GDM1 (cell line): ENCODE data around the gene OR2M5.

Source experiments
- DNase-seq: peaks from one replicate; lab custom pipeline; 2025; lab: John Stamatoyannopoulos, UW

OR2M5 gene, protein sequence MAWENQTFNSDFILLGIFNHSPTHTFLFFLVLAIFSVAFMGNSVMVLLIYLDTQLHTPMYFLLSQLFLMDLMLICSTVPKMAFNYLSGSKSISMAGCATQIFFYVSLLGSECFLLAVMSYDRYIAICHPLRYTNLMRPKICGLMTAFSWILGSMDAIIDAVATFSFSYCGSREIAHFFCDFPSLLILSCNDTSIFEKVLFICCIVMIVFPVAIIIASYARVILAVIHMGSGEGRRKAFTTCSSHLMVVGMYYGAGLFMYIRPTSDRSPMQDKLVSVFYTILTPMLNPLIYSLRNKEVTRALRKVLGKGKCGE

GRCh38 chr1:248144513-248145198 is at the start of gene OR2M5:
Gene OR2M5 (plus strand): TSS chr1:248145148. CDS start chr1:248145148, 0 bp downstream.
- no peak for DNase-seq

- DNase-seq: no peak
Observed at GRCh38 chr1:248098529-248098928, 46.4 kb upstream of the OR2M5 start.

- DNase-seq: no peak
Observed at GRCh38 chr1:248102847-248103246, 42.1 kb upstream of the OR2M5 start.

DNA sequence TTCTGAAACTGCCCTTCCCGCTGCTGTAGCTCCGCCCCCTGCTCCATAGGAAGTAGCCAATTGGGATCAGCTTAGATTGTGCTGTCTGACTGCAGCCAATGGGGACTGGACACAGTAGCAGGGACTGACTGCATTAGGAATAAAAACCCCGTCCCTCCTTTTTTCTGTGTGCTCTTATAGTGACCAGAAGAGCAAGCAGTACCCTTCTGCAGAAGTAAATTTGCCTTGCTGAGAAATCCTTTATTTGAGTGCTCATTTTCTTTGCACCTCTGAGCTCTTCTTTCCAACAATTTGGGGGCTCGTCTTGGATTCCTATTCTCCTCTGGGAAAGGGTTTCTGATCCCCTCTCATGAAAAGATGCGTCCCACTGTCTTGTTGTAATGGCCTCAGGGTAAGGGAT is 33.8 kb upstream of the OR2M5 start:
- DNase-seq: no peak

- no peak for DNase-seq
Observed at GRCh38 chr1:248114890-248115289, 30.1 kb upstream of the OR2M5 start.

GRCh38 chr1:248127653-248128052 is 17.3 kb upstream of the OR2M5 start:
- no peak for DNase-seq

- DNase-seq: no peak
Observed at GRCh38 chr1:248136811-248137210, 8.1 kb upstream of the OR2M5 start.

DNA sequence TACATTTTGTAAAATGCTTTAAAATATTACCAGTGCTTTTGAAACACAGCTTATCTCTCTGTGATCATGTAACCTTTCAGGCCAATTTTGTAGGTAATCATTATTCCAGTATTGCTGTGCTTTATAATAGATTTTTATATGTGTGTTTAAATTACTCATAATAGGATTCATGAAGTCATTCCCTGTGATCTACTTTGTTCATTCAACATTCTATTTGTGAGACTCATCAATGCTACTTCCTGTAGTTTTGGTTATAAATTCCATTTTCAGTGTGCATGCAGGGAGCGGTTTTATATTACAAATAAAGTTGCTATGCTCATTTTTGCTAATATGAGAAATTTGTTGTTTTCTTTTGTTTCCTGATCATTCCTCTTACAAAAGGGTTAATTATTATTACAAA is 4.1 kb upstream of the OR2M5 start:
- DNase-seq: no peak

GRCh38 chr1:248143311-248143710 is 1.6 kb upstream of the OR2M5 start:
- no peak for DNase-seq

- DNase-seq: no peak
Observed at GRCh38 chr1:248152056-248152827, 7.3 kb downstream of the OR2M5 start.

DNA sequence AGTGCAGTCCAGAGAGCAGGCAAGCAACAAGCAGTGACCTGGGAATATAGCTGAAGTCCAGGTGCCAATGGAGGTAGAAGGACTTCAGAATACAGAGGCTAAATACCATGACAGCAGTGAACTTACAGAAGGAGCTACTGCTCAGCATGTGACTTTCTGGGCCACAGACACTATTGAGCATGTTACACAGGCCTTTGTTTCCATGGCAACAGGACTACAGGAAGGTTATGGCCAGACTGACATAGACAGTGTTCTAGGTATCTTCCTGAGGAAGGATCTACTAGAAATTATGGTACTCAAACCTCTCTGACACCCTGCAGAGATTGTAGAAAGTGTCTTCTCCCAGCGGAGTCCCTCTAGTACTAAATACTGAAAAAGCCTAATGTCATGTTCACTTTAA is 11.0 kb downstream of the OR2M5 start:
- no peak for DNase-seq

DNA sequence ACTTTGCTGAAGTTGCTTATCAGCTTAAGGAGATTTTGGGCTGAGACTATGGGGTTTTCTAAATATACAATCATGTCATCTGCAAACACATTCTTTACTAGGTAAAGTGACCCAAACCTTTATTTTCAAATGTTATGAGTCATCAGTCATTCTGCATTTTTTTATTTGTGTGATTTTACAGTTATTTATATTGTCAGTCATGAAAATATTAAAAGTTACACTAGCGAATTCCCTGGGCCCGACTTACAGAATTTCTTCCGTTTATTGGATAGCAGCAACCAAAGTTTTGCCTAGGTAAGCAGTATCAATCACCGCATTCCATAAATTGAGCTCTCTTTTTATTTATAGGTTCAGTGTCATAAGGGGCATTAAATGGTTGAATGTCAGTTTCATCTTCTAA is 13.8 kb downstream of the OR2M5 start:
- no peak for DNase-seq

- no peak for DNase-seq
Observed at GRCh38 chr1:248164031-248164430, 19.1 kb downstream of the OR2M5 start.

- DNase-seq: no peak
Observed at GRCh38 chr1:248165186-248165585, 20.2 kb downstream of the OR2M5 start.

- DNase-seq: no peak
Observed at GRCh38 chr1:248174521-248174920, 29.6 kb downstream of the OR2M5 start, which contains the start of gene OR2M2. Gene OR2M2 (plus strand): TSS chr1:248174821. CDS start chr1:248179986, 5,165 bp downstream.

DNA sequence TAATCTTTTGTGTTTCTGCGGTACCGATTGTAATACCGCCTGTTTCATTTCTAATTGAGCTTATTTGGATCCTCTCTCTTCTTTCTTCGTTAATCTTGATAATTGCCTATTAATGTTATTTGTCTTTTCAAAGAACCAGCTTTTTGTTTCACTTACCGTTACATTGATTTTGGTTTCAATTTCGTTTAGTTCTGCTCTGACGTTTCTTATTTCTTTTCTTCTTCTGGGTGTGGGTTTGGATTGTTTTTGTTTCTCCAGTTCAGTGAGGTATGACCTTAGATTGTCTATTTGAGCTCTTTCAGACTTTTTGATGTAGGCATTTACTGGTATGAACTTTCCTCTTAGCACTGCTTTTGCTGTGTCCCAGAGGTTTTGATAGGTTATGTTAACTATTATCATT is 39.0 kb downstream of the OR2M5 start:
- no peak for DNase-seq

DNA sequence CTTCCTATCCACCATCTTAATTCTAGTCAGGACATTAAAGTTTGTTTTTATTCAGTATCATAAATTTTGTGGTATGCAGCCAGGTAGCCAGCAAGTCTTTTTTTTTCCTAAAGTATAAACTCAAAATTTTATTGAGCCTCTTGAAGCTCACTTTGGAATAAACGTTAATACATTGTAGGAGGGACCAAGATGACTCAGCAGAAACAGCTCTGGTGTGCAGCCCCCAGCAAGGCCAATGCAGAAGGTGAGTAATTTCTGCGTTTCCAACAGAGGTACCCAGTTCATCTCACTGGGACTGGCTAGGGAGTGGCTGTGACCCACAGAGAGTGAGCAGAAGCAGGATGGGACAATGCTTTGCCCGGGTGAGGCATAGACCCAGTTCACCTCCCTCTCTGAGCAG is 42.4 kb downstream of the OR2M5 start:
- DNase-seq: no peak

- no peak for DNase-seq
Observed at GRCh38 chr1:248189026-248189425, 44.1 kb downstream of the OR2M5 start.

DNA sequence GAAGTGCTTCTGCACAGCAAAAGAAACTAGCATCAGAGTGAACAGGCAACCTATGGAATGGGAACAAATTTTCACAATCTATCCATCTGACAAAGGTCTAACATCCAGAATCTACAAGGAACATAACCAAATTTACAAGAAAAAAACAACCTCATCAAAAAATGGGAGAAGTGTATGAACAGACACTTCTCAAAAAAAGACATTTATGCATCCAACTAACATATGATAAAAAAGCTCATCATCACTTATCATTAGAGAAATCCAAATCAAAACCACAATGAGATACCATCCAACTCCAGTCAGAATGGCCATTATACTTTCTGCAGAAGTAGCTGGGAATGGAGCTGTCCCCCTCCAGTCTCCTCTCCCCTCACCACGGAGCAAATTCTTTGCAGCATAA is 49.2 kb downstream of the OR2M5 start:
- DNase-seq: no peak
